Astrocyte of the cerebellum (primary cell): ENCODE results near the gene TMBIM1.

Source experiments
- DNase-seq: peaks from one replicate; pipeline ENCODE4 v3.0.0-alpha.2; 2011; ENCODE audit warnings: low read depth
- H3K4me3 ChIP-seq: 2 replicates; pipeline ENCODE4 v1.5.1; 2011; ENCODE audit warnings: mild to moderate bottlenecking, low read depth, low read length, moderate library complexity
- CTCF ChIP-seq: IDR thresholded peaks from 2 replicates; pipeline ENCODE4 v1.5.1; 2012; ENCODE audit warnings: low read length, low read depth, moderate library complexity, mild to moderate bottlenecking; ENCODE audit errors: missing control alignments
- in situ Hi-C: cut with HindIII; loops from 2 replicates; pipeline ENCODE4 v1.10.0; 2017; ENCODE audit warnings: low sequenced_read_pairs

Gene TMBIM1

DNA sequence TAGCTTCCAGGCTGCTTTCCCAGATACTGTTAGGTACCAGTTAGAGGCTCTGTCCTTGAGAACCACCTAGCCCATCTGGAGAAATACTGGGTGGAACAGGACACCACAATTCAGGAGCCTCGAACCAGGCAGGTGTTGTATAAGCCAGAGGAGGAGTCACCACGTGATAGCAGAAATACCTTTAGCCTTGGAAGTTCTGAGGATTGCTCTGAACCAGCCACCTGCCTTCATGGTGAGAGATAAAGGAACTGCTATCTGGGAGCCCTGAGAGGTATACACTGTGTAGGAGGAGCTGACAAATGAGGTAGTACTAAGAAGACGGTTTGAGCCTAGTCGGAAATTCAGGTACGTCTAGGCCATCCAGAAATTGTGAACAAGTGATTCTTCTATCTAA is 39.1 kb downstream of the TMBIM1 start:
- DNase-seq: no peak
- in situ Hi-C loops: no loop called here
- no peak for TF ChIP-seq CTCF
- no peak overlapping the region for H3K4me3 ChIP-seq

DNA sequence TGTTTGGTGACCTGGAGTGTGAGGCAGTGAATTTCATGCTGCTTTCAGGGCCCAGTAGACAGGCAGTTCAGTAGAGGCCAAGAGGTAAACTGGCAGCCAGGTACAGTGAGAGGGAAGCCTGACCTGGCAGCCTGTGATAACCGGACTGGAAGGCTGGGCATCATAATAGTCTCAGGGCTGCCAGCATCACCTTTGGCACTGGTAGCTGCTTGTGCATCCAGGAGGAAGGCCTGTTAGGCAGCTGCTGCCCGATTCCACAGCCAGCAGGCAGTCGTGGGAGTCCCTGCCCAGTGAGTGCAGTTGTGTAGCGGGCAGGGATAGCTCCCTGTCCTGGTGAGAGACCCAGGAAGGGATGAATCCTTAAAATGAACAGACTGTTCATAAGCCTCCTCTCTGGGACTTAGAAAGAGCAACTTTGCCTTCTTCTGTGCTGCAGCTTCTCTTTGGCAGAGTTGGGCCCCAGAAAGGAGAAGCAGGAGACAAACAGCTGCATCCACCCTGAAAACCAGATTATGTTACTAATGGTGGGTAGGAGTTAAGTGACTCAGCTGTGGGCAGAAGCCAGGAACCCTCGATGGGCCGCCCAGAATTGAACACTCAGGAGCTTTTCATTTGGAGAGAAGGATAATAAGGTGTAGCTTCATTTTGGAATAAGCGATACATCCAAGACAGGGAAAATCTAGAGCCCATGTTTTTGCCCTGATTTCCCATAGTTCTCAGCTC is 39.6 kb downstream of the TMBIM1 start:
- in situ Hi-C loops: no loop called here
- TF ChIP-seq CTCF: no peak
- no peak overlapping the region for H3K4me3 ChIP-seq
- no peak for DNase-seq

GRCh38 chr2:218249691-218250090 is 42.6 kb downstream of the TMBIM1 start:
- no peak overlapping the region for H3K4me3 ChIP-seq
- in situ Hi-C loops: no loop called here

DNA sequence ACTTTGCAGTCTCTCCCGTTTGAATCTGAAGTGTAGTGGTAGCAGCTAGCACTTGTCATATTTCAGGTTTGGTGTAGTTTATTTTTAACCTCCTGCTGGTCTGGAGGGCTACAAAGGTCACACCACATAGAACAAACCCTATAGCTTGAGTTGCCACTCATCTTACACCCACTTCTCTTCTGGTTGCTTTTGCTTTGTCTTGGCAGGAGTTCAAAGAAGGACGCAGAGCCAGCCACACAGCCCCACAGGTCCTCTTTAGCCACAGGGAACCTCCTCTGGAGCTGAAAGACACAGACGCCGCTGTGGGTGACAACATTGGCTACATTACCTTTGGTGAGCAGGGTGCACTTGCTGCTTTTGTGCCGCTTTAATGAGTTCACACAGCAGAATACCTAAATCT is 47.1 kb downstream of the TMBIM1 start:
- H3K4me3 ChIP-seq: no peak overlapping the region
- TF ChIP-seq CTCF: no peak
- no peak for DNase-seq
- in situ Hi-C loops: no loop called here

More at GRCh38 chr2:218249691-218250090, 42.6 kb downstream of the TMBIM1 start:
- no peak for TF ChIP-seq CTCF
- DNase-seq: no peak

- DNase-seq: no peak
- no peak overlapping the region for H3K4me3 ChIP-seq
- no peak for TF ChIP-seq CTCF
- in situ Hi-C loops: no loop called here
Observed at GRCh38 chr2:218244665-218245064, 47.6 kb downstream of the TMBIM1 start.

DNA sequence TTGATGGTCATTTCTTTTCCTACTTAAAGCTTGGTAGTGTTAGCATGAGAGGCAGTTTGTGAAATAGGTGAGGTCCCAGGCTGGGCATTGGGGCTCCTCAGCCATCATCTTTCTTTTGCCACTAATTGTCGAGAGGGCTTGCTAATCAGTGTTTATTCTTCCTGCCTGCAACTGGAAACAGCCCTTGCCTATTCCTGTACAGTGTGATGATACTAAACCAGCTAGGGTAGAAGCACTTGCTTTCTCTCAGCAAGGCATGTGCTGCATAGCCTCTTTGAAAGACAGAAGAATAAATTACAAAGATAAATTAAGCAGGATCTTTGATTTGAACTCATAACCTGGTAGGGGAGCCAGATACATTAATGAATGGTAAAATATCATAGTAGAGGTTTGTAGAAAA is 48.1 kb downstream of the TMBIM1 start:
- TF ChIP-seq CTCF: no peak
- in situ Hi-C loops: no loop called here
- DNase-seq: no peak
- no peak overlapping the region for H3K4me3 ChIP-seq

GRCh38 chr2:218238887-218239286 is 53.4 kb downstream of the TMBIM1 start:
- no peak for DNase-seq
- no peak for TF ChIP-seq CTCF
- H3K4me3 ChIP-seq: no peak overlapping the region
- in situ Hi-C loops: no loop called here
